WTC11 (cell line): Measurements from ENCODE around the gene IGF2BP3. TPM values are rescaled to one million over a fixed set of nuclear protein-coding genes. Genes with fewer than 3 reads are reported as not detected.

Experiments
- ATAC-seq: fragments of 200-7000 bp; cut with Tn5 transposase; 2 replicates; pipeline ENCODE4 v1.10.0; 2021; ENCODE audit warnings: mild to moderate bottlenecking, moderate library complexity
- CTCF ChIA-PET: fragments of 300-600 bp; sonication (Branson Sonifier 250); formaldehyde crosslinking; loops from one replicate; lab custom pipeline; 2021; ENCODE audit warnings: antibody characterized with exemption; lab: Charles Lee
- POLR2A ChIA-PET: fragments of 350-600 bp; sonication (Branson Sonifier 250); formaldehyde crosslinking; loops from one replicate; lab custom pipeline; 2021; ENCODE audit warnings: antibody characterized with exemption; lab: Charles Lee
- DNase-seq: peaks from one replicate; pipeline ENCODE4 v3.0.0; 2021; ENCODE audit warnings: low spot score
- H3K27ac Mint-ChIP-seq: 2 replicates; pipeline ENCODE4 v1.8.0; 2021; ENCODE audit warnings: mixed read lengths
- H3K27me3 Mint-ChIP-seq: 2 replicates; pipeline ENCODE4 v1.8.0; 2021; ENCODE audit warnings: low read depth, mild to moderate bottlenecking, moderate library complexity, mixed read lengths
- H3K36me3 Mint-ChIP-seq: 2 replicates; pipeline ENCODE4 v1.8.0; 2021; ENCODE audit warnings: mixed read lengths
- H3K4me1 Mint-ChIP-seq: 2 replicates; pipeline ENCODE4 v1.8.0; 2022; ENCODE audit warnings: mixed read lengths
- H3K4me3 Mint-ChIP-seq: 2 replicates; pipeline ENCODE4 v1.8.0; 2021; ENCODE audit warnings: mild to moderate bottlenecking, moderate library complexity, mixed read lengths
- H3K9me3 Mint-ChIP-seq: 2 replicates; pipeline ENCODE4 v1.8.0; 2021; ENCODE audit warnings: mixed read lengths
- CBFB ChIP-seq: sonication (generic); formaldehyde crosslinking; IDR thresholded peaks from 2 replicates; pipeline ENCODE4 v1.8.1; 2022; ENCODE audit warnings: mild to moderate bottlenecking, low read depth, missing genetic modification reagents
- FOXJ3 ChIP-seq: sonication (generic); formaldehyde crosslinking; IDR thresholded peaks from 2 replicates; pipeline ENCODE4 v1.9.0; 2021; ENCODE audit warnings: missing genetic modification reagents, mild to moderate bottlenecking, borderline replicate concordance
- JAZF1 ChIP-seq: fragments of 250-450 bp; sonication (Bioruptor Pico); IDR thresholded peaks from 2 replicates; pipeline ENCODE4 v1.9.0; 2021; ENCODE audit warnings: moderate library complexity, mild to moderate bottlenecking, inconsistent platforms
- KAT7 ChIP-seq: sonication (generic); formaldehyde crosslinking; IDR thresholded peaks from 2 replicates; pipeline ENCODE4 v1.8.1; 2023; ENCODE audit warnings: missing genetic modification reagents, mild to moderate bottlenecking, borderline replicate concordance
- NFATC4 ChIP-seq: fragments of 250-450 bp; sonication (Bioruptor Pico); IDR thresholded peaks from 2 replicates; pipeline ENCODE4 v1.9.0; 2021; ENCODE audit warnings: mild to moderate bottlenecking
- SMAD4 ChIP-seq: sonication (generic); formaldehyde crosslinking; IDR thresholded peaks from 2 replicates; pipeline ENCODE4 v1.8.0; 2022; ENCODE audit warnings: mild to moderate bottlenecking, missing genetic modification reagents
- SOX15 ChIP-seq: fragments of 250-450 bp; sonication (Bioruptor Pico); IDR thresholded peaks from 2 replicates; pipeline ENCODE4 v1.9.0; 2021; ENCODE audit warnings: mild to moderate bottlenecking
- SP1 ChIP-seq: sonication (generic); formaldehyde crosslinking; conservative IDR thresholded peaks from 2 replicates; pipeline ENCODE4 v1.8.1; 2022; ENCODE audit warnings: missing genetic modification reagents
- TP53 ChIP-seq: sonication (generic); formaldehyde crosslinking; IDR thresholded peaks from 2 replicates; pipeline ENCODE4 v1.8.1; 2023; ENCODE audit warnings: mild to moderate bottlenecking, missing genetic modification reagents
- ZNF219 ChIP-seq: sonication (generic); formaldehyde crosslinking; IDR thresholded peaks from 2 replicates; pipeline ENCODE4 v1.8.0; 2023; ENCODE audit warnings: missing genetic modification reagents, mild to moderate bottlenecking, borderline replicate concordance
- total RNA-seq: library from RNA; stranded (reverse); gene quantifications from 3 replicates; pipeline ENCODE4 v1.2.3, GENCODE V29; 2021
- TF ChIP-seq, protein P1 (sequence below): sonication (generic); formaldehyde crosslinking; IDR thresholded peaks from 2 replicates; pipeline ENCODE4 v1.8.1; 2023; ENCODE audit warnings: mild to moderate bottlenecking, missing genetic modification reagents, borderline replicate concordance
- TF ChIP-seq, protein P2 (sequence below): sonication (generic); formaldehyde crosslinking; conservative IDR thresholded peaks from 2 replicates; pipeline ENCODE4 v1.8.1; 2023; ENCODE audit warnings: mild to moderate bottlenecking, low read depth, missing genetic modification reagents, moderate library complexity
- TF ChIP-seq, protein P3 (sequence below): sonication (generic); formaldehyde crosslinking; IDR thresholded peaks from 2 replicates; pipeline ENCODE4 v1.8.0; 2023; ENCODE audit warnings: missing genetic modification reagents
- TF ChIP-seq, protein P4 (sequence below): fragments of 200-600 bp; IDR thresholded peaks from 2 replicates; pipeline ENCODE4 v1.8.0; 2022; ENCODE audit warnings: antibody characterized with exemption
- TF ChIP-seq, protein P5 (sequence below): sonication (generic); formaldehyde crosslinking; IDR thresholded peaks from 2 replicates; pipeline ENCODE4 v1.8.0; 2022; ENCODE audit warnings: mild to moderate bottlenecking, missing genetic modification reagents
- TF ChIP-seq, protein P6 (sequence below): sonication (generic); formaldehyde crosslinking; IDR thresholded peaks from 2 replicates; pipeline ENCODE4 v1.8.0; 2023; ENCODE audit warnings: missing genetic modification reagents, mild to moderate bottlenecking, borderline replicate concordance
- TF ChIP-seq, protein P7 (sequence below): sonication (generic); formaldehyde crosslinking; IDR thresholded peaks from 2 replicates; pipeline ENCODE4 v1.8.0; 2022; ENCODE audit warnings: mild to moderate bottlenecking, missing genetic modification reagents
- TF ChIP-seq, protein P8 (sequence below): sonication (generic); formaldehyde crosslinking; IDR thresholded peaks from 2 replicates; pipeline ENCODE4 v1.8.1; 2023; ENCODE audit warnings: mild to moderate bottlenecking, missing genetic modification reagents, moderate library complexity

The IGF2BP3 gene
- total RNA-seq, 1 experiment from 2014 or later: 129 TPM

DNA sequence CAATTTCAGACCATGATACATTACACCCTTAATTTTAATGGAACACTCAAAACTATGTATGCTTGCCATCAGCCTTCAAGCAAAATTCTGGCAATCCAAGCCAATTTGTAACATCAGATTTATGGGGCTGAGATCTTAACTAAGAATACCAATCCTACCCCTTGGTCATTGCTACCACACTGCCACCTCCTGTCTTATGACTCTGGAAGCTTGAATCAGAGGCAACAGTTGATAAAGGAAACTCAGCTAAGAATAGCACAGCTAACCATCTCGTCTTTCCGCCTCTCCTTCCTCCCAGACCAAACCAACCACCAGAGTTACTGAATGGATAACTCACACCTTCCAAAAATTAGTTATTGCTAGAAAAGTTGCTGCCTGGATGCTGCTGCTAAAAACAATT is 7.4 kb downstream of the IGF2BP3 start:
- Mint-ChIP-seq H3K27ac (peak overlapping the region; percentile 79), H3K9me3 (no peaks in the 10 kb centered on the region), H3K36me3 (peaks cover 33% of the 10 kb centered on the region), H3K4me1 (peaks cover 70% of the 10 kb centered on the region), H3K4me3 (peak overlapping the region; percentile 68), H3K27me3 (no peaks in the 10 kb centered on the region)
- ATAC-seq (no peak), DNase-seq (no peak)
- POLR2A ChIA-PET: interaction anchor here (1.1 kb wide), 1 partner anchor 10 kb away, joined by 5 read pairs; no protein-coding TSS in a partner anchor
- CTCF ChIA-PET: interaction anchor here (0.9 to 2.5 kb wide), 7 partner anchors 9 to 190 kb away, joined by 3 to 11 read pairs (median 6); no protein-coding TSS in a partner anchor
- TF ChIP-seq, protein P1, sequence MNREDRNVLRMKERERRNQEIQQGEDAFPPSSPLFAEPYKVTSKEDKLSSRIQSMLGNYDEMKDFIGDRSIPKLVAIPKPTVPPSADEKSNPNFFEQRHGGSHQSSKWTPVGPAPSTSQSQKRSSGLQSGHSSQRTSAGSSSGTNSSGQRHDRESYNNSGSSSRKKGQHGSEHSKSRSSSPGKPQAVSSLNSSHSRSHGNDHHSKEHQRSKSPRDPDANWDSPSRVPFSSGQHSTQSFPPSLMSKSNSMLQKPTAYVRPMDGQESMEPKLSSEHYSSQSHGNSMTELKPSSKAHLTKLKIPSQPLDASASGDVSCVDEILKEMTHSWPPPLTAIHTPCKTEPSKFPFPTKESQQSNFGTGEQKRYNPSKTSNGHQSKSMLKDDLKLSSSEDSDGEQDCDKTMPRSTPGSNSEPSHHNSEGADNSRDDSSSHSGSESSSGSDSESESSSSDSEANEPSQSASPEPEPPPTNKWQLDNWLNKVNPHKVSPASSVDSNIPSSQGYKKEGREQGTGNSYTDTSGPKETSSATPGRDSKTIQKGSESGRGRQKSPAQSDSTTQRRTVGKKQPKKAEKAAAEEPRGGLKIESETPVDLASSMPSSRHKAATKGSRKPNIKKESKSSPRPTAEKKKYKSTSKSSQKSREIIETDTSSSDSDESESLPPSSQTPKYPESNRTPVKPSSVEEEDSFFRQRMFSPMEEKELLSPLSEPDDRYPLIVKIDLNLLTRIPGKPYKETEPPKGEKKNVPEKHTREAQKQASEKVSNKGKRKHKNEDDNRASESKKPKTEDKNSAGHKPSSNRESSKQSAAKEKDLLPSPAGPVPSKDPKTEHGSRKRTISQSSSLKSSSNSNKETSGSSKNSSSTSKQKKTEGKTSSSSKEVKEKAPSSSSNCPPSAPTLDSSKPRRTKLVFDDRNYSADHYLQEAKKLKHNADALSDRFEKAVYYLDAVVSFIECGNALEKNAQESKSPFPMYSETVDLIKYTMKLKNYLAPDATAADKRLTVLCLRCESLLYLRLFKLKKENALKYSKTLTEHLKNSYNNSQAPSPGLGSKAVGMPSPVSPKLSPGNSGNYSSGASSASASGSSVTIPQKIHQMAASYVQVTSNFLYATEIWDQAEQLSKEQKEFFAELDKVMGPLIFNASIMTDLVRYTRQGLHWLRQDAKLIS (CRISPR knock-in tag): no peak
- no peak for TF ChIP-seq ZNF219
- no peak for TF ChIP-seq SMAD4 (CRISPR knock-in tag)
- TF ChIP-seq TP53 (CRISPR knock-in tag): no peak
- no peak for TF ChIP-seq KAT7 (CRISPR knock-in tag)

DNA sequence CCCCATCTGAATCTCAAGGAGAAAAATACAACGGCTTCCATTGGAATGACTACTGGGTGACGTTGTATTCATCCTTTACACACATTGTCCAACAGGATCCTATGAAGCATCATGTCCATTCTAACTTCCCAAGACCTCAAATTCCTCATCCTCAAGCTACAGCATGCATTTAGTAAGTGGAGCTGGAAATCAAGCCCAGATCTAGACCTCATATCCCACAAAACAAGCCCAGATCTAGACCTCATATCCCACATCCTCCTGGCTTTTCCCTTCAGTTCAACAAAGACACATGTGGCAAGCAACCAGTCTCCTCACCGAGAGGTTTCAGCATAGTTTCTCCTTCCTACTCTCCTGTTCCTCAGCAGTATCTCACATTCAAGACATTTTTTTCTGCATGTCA is 12.2 kb downstream of the IGF2BP3 start:
- H3K9me3 Mint-ChIP-seq: no peaks in the 10 kb centered on the region
- no peaks in the 10 kb centered on the region for H3K27me3 Mint-ChIP-seq
- DNase-seq: no peak
- peaks cover 28% of the 10 kb centered on the region for H3K36me3 Mint-ChIP-seq
- peak overlapping the region; percentile 14 for H3K27ac Mint-ChIP-seq
- ChIA-PET CTCF (no interaction called here), POLR2A (interaction anchor here (1.5 kb wide), 1 partner anchor 9 kb away, joined by 3 read pairs; no protein-coding TSS in a partner anchor)
- no peak for ATAC-seq
- peaks cover 81% of the 10 kb centered on the region for H3K4me1 Mint-ChIP-seq
- H3K4me3 Mint-ChIP-seq: no peak overlapping the region
- TF ChIP-seq JAZF1: no peak
- TF ChIP-seq FOXJ3: no peak
- no peak for TF ChIP-seq CBFB (CRISPR knock-in tag)
- TF ChIP-seq, protein P2, sequence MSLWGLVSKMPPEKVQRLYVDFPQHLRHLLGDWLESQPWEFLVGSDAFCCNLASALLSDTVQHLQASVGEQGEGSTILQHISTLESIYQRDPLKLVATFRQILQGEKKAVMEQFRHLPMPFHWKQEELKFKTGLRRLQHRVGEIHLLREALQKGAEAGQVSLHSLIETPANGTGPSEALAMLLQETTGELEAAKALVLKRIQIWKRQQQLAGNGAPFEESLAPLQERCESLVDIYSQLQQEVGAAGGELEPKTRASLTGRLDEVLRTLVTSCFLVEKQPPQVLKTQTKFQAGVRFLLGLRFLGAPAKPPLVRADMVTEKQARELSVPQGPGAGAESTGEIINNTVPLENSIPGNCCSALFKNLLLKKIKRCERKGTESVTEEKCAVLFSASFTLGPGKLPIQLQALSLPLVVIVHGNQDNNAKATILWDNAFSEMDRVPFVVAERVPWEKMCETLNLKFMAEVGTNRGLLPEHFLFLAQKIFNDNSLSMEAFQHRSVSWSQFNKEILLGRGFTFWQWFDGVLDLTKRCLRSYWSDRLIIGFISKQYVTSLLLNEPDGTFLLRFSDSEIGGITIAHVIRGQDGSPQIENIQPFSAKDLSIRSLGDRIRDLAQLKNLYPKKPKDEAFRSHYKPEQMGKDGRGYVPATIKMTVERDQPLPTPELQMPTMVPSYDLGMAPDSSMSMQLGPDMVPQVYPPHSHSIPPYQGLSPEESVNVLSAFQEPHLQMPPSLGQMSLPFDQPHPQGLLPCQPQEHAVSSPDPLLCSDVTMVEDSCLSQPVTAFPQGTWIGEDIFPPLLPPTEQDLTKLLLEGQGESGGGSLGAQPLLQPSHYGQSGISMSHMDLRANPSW (CRISPR knock-in tag): no peak
- TF ChIP-seq, protein P3, sequence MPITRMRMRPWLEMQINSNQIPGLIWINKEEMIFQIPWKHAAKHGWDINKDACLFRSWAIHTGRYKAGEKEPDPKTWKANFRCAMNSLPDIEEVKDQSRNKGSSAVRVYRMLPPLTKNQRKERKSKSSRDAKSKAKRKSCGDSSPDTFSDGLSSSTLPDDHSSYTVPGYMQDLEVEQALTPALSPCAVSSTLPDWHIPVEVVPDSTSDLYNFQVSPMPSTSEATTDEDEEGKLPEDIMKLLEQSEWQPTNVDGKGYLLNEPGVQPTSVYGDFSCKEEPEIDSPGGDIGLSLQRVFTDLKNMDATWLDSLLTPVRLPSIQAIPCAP (CRISPR knock-in tag): no peak
- TF ChIP-seq, protein P4, sequence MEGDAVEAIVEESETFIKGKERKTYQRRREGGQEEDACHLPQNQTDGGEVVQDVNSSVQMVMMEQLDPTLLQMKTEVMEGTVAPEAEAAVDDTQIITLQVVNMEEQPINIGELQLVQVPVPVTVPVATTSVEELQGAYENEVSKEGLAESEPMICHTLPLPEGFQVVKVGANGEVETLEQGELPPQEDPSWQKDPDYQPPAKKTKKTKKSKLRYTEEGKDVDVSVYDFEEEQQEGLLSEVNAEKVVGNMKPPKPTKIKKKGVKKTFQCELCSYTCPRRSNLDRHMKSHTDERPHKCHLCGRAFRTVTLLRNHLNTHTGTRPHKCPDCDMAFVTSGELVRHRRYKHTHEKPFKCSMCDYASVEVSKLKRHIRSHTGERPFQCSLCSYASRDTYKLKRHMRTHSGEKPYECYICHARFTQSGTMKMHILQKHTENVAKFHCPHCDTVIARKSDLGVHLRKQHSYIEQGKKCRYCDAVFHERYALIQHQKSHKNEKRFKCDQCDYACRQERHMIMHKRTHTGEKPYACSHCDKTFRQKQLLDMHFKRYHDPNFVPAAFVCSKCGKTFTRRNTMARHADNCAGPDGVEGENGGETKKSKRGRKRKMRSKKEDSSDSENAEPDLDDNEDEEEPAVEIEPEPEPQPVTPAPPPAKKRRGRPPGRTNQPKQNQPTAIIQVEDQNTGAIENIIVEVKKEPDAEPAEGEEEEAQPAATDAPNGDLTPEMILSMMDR: no peak
- TF ChIP-seq, protein P5, sequence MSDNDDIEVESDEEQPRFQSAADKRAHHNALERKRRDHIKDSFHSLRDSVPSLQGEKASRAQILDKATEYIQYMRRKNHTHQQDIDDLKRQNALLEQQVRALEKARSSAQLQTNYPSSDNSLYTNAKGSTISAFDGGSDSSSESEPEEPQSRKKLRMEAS (CRISPR knock-in tag): no peak
- TF ChIP-seq, protein P6, sequence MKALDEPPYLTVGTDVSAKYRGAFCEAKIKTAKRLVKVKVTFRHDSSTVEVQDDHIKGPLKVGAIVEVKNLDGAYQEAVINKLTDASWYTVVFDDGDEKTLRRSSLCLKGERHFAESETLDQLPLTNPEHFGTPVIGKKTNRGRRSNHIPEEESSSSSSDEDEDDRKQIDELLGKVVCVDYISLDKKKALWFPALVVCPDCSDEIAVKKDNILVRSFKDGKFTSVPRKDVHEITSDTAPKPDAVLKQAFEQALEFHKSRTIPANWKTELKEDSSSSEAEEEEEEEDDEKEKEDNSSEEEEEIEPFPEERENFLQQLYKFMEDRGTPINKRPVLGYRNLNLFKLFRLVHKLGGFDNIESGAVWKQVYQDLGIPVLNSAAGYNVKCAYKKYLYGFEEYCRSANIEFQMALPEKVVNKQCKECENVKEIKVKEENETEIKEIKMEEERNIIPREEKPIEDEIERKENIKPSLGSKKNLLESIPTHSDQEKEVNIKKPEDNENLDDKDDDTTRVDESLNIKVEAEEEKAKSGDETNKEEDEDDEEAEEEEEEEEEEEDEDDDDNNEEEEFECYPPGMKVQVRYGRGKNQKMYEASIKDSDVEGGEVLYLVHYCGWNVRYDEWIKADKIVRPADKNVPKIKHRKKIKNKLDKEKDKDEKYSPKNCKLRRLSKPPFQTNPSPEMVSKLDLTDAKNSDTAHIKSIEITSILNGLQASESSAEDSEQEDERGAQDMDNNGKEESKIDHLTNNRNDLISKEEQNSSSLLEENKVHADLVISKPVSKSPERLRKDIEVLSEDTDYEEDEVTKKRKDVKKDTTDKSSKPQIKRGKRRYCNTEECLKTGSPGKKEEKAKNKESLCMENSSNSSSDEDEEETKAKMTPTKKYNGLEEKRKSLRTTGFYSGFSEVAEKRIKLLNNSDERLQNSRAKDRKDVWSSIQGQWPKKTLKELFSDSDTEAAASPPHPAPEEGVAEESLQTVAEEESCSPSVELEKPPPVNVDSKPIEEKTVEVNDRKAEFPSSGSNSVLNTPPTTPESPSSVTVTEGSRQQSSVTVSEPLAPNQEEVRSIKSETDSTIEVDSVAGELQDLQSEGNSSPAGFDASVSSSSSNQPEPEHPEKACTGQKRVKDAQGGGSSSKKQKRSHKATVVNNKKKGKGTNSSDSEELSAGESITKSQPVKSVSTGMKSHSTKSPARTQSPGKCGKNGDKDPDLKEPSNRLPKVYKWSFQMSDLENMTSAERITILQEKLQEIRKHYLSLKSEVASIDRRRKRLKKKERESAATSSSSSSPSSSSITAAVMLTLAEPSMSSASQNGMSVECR (CRISPR knock-in tag): no peak
- TF ChIP-seq SP1 (CRISPR knock-in tag): no peak
- TF ChIP-seq, protein P7, sequence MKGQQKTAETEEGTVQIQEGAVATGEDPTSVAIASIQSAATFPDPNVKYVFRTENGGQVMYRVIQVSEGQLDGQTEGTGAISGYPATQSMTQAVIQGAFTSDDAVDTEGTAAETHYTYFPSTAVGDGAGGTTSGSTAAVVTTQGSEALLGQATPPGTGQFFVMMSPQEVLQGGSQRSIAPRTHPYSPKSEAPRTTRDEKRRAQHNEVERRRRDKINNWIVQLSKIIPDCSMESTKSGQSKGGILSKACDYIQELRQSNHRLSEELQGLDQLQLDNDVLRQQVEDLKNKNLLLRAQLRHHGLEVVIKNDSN: no peak
- TF ChIP-seq, protein P8, sequence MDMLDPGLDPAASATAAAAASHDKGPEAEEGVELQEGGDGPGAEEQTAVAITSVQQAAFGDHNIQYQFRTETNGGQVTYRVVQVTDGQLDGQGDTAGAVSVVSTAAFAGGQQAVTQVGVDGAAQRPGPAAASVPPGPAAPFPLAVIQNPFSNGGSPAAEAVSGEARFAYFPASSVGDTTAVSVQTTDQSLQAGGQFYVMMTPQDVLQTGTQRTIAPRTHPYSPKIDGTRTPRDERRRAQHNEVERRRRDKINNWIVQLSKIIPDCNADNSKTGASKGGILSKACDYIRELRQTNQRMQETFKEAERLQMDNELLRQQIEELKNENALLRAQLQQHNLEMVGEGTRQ (CRISPR knock-in tag): no peak
- TF ChIP-seq NFATC4 (CRISPR knock-in tag): no peak
- TF ChIP-seq SOX15 (CRISPR knock-in tag): no peak
